H1 (cell line): ENCODE measurements around the gene ABHD8. TPM values are rescaled to one million over a fixed set of nuclear protein-coding genes. Genes with fewer than 3 reads are reported as not detected.

Experiments
- CTCF ChIA-PET: fragments of 300-600 bp; sonication (Branson Sonifier 250); formaldehyde crosslinking; loops from one replicate; lab custom pipeline; 2021; ENCODE audit not compliant: partially characterized antibody; lab: Charles Lee
- POLR2A ChIA-PET: fragments of 300-600 bp; sonication (Branson Sonifier 250); formaldehyde crosslinking; loops from one replicate; lab custom pipeline; 2021; ENCODE audit warnings: inconsistent platforms; ENCODE audit not compliant: partially characterized antibody; lab: Charles Lee
- DNase-seq, 2 experiments: peaks; one replicate each; pipeline versions ENCODE4 v3.0.0 to v3.0.0-alpha.2; 2010 to 2022; ENCODE audit warnings: low spot score in 2 of 2, low read depth in 1 of 2, mixed read lengths in 1 of 2
- FAIRE-seq: peaks from 2 replicates; lab custom pipeline; 2011; peaks lifted over from hg19 to GRCh38; lab: Jason Lieb, UNC
- H2AFZ ChIP-seq: 2 replicates; pipeline ENCODE4 v1.8.1; 2012; ENCODE audit warnings: low read length, inconsistent platforms
- H2AK5ac ChIP-seq: 2 replicates; pipeline ENCODE4 v1.6.1; 2013; ENCODE audit warnings: low read depth, low read length
- H2BK120ac ChIP-seq: replicated peaks from 2 replicates; pipeline ENCODE3; 2013; ENCODE audit warnings: low read depth, low read length, inconsistent platforms
- H2BK12ac ChIP-seq: 2 replicates; pipeline ENCODE4 v1.6.1; 2013; ENCODE audit warnings: low read depth, low read length
- H2BK15ac ChIP-seq: 2 replicates; pipeline ENCODE4 v1.6.1; 2013; ENCODE audit warnings: low read length
- H2BK20ac ChIP-seq: 2 replicates; pipeline ENCODE4 v1.6.1; 2013; ENCODE audit warnings: low read length
- H2BK5ac ChIP-seq: 2 replicates; pipeline ENCODE4 v1.6.1; 2013; ENCODE audit warnings: low read depth, low read length
- H3K14ac ChIP-seq: 2 replicates; pipeline ENCODE4 v1.6.1; 2013; ENCODE audit warnings: inconsistent platforms; ENCODE audit not compliant: insufficient read length
- H3K18ac ChIP-seq: 2 replicates; pipeline ENCODE4 v1.6.1; 2013; ENCODE audit warnings: low read length; ENCODE audit errors: extremely low read depth
- H3K23ac ChIP-seq: 2 replicates; pipeline ENCODE4 v1.6.1; 2013; ENCODE audit warnings: inconsistent platforms; ENCODE audit not compliant: insufficient read length
- H3K23me2 ChIP-seq: 2 replicates; pipeline ENCODE4 v1.6.1; 2013; ENCODE audit warnings: low read depth, low read length
- H3K27ac ChIP-seq: 2 replicates; pipeline ENCODE4 v1.6.1; 2011; ENCODE audit warnings: low read depth, low read length, inconsistent platforms
- H3K27me3 ChIP-seq, 4 experiments: replicated peaks in 1 of 4; 1 replicate in 1 of 4; 2 replicates in 3 of 4; pipeline versions ENCODE4 v1.6.1 to v1.8.1; 2011 to 2013; ENCODE audit warnings: low read length in 3 of 4, mild to moderate bottlenecking in 3 of 4, inconsistent platforms in 2 of 4, mixed read lengths in 2 of 4, moderate library complexity in 1 of 4; ENCODE audit not compliant: control insufficient read depth in 3 of 4, insufficient read depth in 3 of 4; ENCODE audit errors: extremely low read depth in 1 of 4
- H3K36me3 ChIP-seq, 4 experiments: 2 replicates each; pipeline versions ENCODE4 v1.6.1 to v1.8.1; 2011 to 2013; ENCODE audit warnings: mild to moderate bottlenecking in 4 of 4, low read length in 3 of 4, moderate library complexity in 2 of 4, control low read depth in 1 of 4, inconsistent platforms in 1 of 4; ENCODE audit not compliant: insufficient read depth in 4 of 4, control insufficient read depth in 2 of 4
- H3K4ac ChIP-seq: replicated peaks from 2 replicates; pipeline ENCODE3; 2013; ENCODE audit warnings: low read length, low read depth, mixed read lengths, inconsistent platforms; ENCODE audit not compliant: insufficient read length
- H3K4me1 ChIP-seq, 4 experiments: replicated peaks in 1 of 4; 1 replicate in 1 of 4; 2 replicates in 3 of 4; pipeline versions ENCODE4 v1.6.1 to v1.8.1; 2011 to 2013; ENCODE audit warnings: low read length in 3 of 4, inconsistent platforms in 2 of 4, mixed read lengths in 1 of 4; ENCODE audit not compliant: insufficient read depth in 4 of 4, control insufficient read depth in 3 of 4
- H3K4me2 ChIP-seq, 2 experiments: 2 replicates each; pipeline versions ENCODE4 v1.6.1 to v1.8.1; 2011 to 2013; ENCODE audit warnings: low read depth in 2 of 2, low read length in 2 of 2, control low read depth in 1 of 2, inconsistent platforms in 1 of 2, mild to moderate bottlenecking in 1 of 2; ENCODE audit not compliant: insufficient read depth in 1 of 2
- H3K4me3 ChIP-seq, 4 experiments: fragments of 200-600, 300-600 bp in 1 of 4; sonication (generic), shearing (Covaris generic), sonication (Bioruptor Twin) in 1 of 4; 2 replicates each; pipeline versions ENCODE4 v1.5.1 to v1.8.1; 2011 to 2016; ENCODE audit warnings: low read length in 4 of 4, low read depth in 3 of 4, control low read depth in 2 of 4, inconsistent platforms in 2 of 4, mild to moderate bottlenecking in 2 of 4, mixed read lengths in 1 of 4, moderate library complexity in 1 of 4; ENCODE audit not compliant: insufficient read depth in 2 of 4; ENCODE audit errors: extremely low read depth in 1 of 4
- H3K56ac ChIP-seq: replicated peaks from 2 replicates; pipeline ENCODE3; 2013; ENCODE audit warnings: low read depth, mild to moderate bottlenecking, mixed read lengths, low read length, inconsistent platforms; ENCODE audit not compliant: insufficient read length
- H3K79me1 ChIP-seq: 2 replicates; pipeline ENCODE4 v1.6.1; 2013; ENCODE audit warnings: low read depth, low read length, control low read depth
- H3K79me2 ChIP-seq, 2 experiments: 2 replicates each; pipeline versions ENCODE4 v1.6.1 to v1.8.1; 2012 to 2013; ENCODE audit warnings: low read length in 2 of 2, mild to moderate bottlenecking in 2 of 2, inconsistent platforms in 1 of 2; ENCODE audit not compliant: insufficient read depth in 2 of 2, control insufficient read depth in 1 of 2
- H3K9ac ChIP-seq, 4 experiments: replicated peaks in 1 of 4; 1 replicate in 1 of 4; 2 replicates in 3 of 4; pipeline versions ENCODE4 v1.6.1 to v1.8.1; 2011 to 2013; ENCODE audit warnings: low read depth in 3 of 4, low read length in 3 of 4, control low read depth in 2 of 4, mild to moderate bottlenecking in 2 of 4, moderate library complexity in 2 of 4, inconsistent platforms in 1 of 4; ENCODE audit errors: extremely low read depth in 1 of 4
- H3K9me3 ChIP-seq, 2 experiments: 2 replicates each; pipeline versions ENCODE4 v1.6.1 to v1.8.1; 2012 to 2013; ENCODE audit warnings: mild to moderate bottlenecking in 2 of 2, moderate library complexity in 2 of 2, control low read depth in 1 of 2, inconsistent platforms in 1 of 2, low read depth in 1 of 2, low read length in 1 of 2, mixed read lengths in 1 of 2; ENCODE audit not compliant: insufficient read depth in 2 of 2
- H4K20me1 ChIP-seq, 2 experiments: replicated peaks in 1 of 2; 2 replicates each; pipeline versions ENCODE3 to v1.8.1; 2011 to 2013; ENCODE audit warnings: inconsistent platforms in 2 of 2, low read length in 2 of 2, mild to moderate bottlenecking in 1 of 2; ENCODE audit not compliant: insufficient read depth in 2 of 2, control insufficient read depth in 1 of 2
- H4K5ac ChIP-seq: 2 replicates; pipeline ENCODE4 v1.6.1; 2013; ENCODE audit warnings: low read length, low read depth, mixed read lengths, inconsistent platforms; ENCODE audit not compliant: insufficient read length
- H4K8ac ChIP-seq: 2 replicates; pipeline ENCODE4 v1.8.0; 2013; ENCODE audit warnings: mild to moderate bottlenecking, moderate library complexity, low read length, inconsistent platforms; ENCODE audit not compliant: insufficient read depth; ENCODE audit errors: extremely low read depth
- H4K91ac ChIP-seq: replicated peaks from 2 replicates; pipeline ENCODE3; 2013; ENCODE audit warnings: low read length, mixed read lengths, inconsistent platforms; ENCODE audit not compliant: insufficient read length
- CEBPB ChIP-seq: IDR thresholded peaks from 2 replicates; pipeline ENCODE4 v1.6.1; 2012; ENCODE audit warnings: low read depth, low read length
- CTCF ChIP-seq, 3 experiments: IDR thresholded peaks; 1 replicate in 2 of 3; 2 replicates in 1 of 3; pipeline versions ENCODE4 v1.5.1 to v1.6.1; 2011; ENCODE audit warnings: low read length in 3 of 3, mild to moderate bottlenecking in 3 of 3, inconsistent platforms in 2 of 3, low read depth in 1 of 3, moderate library complexity in 1 of 3; ENCODE audit not compliant: insufficient read depth in 1 of 3; ENCODE audit errors: control extremely low read depth in 1 of 3
- EGR1 ChIP-seq: IDR thresholded peaks from 2 replicates; pipeline ENCODE4 v1.6.1; 2011; ENCODE audit warnings: low read depth, low read length, borderline replicate concordance
- HDAC6 ChIP-seq: IDR thresholded peaks from one replicate; pipeline ENCODE4 v1.7.1; 2012; ENCODE audit warnings: low read depth, mild to moderate bottlenecking, inconsistent platforms, low read length, moderate library complexity
- JUND ChIP-seq: IDR thresholded peaks from 2 replicates; pipeline ENCODE4 v1.6.1; 2011; ENCODE audit warnings: mild to moderate bottlenecking, improper control_type of control experiment, low read length
- KDM1A ChIP-seq: fragments of 200-600, 300-600 bp; sonication (generic); IDR thresholded peaks from 2 replicates; pipeline ENCODE4 v1.7.1; 2016; ENCODE audit warnings: mild to moderate bottlenecking, low read length, borderline replicate concordance
- NRF1 ChIP-seq: IDR thresholded peaks from 2 replicates; pipeline ENCODE4 v1.6.1; 2011; ENCODE audit warnings: mild to moderate bottlenecking, low read depth, low read length, improper control_type of control experiment
- SAP30 ChIP-seq: fragments of 300-600 bp; sonication (generic); IDR thresholded peaks from 2 replicates; pipeline ENCODE4 v1.7.1; 2012; ENCODE audit warnings: low read length, moderate library complexity, mild to moderate bottlenecking, inconsistent platforms; ENCODE audit not compliant: insufficient read depth, insufficient replicate concordance
- TAF7 ChIP-seq: optimal IDR thresholded peaks from 2 replicates; pipeline ENCODE3; 2011; ENCODE audit warnings: low read depth, mild to moderate bottlenecking, inconsistent platforms, low read length, moderate library complexity, borderline replicate concordance
- TEAD4 ChIP-seq: IDR thresholded peaks from 2 replicates; pipeline ENCODE4 v1.6.1; 2012; ENCODE audit warnings: low read depth, low read length, inconsistent platforms, mixed read lengths
- WGBS, 2 experiments: shearing (Covaris generic) in 1 of 2; methylation state at CpG; one replicate each; pipeline versions ENCODE4 v1.1.6 to v1.1.7; 2013 to 2015; ENCODE audit warnings: low lambda C conversion rate in 2 of 2, mixed read lengths in 2 of 2, inconsistent platforms in 1 of 2, low coverage in 1 of 2, missing lambda C conversion rate in 1 of 2; ENCODE audit not compliant: insufficient replicate concordance in 2 of 2, insufficient coverage in 1 of 2, insufficient read length in 1 of 2; ENCODE audit errors: extremely low coverage in 1 of 2, missing lambda C conversion rate in 1 of 2; 5-methylcytosine and 5-hydroxymethylcytosine counted together
- polyA plus RNA-seq, 7 experiments: library from polyadenylated mRNA; depleted of rRNA in 3 of 7; stranded (reverse) in 5 of 7; unstranded in 2 of 7; fragments of >200 nt in 5 of 7; fragments of 200-250 nt in 2 of 7; gene quantifications; 1 replicate in 5 of 7; 2 replicates in 1 of 7; 4 replicates in 1 of 7; pipeline versions ENCODE4 v1.2.1 to v1.2.3, GENCODE V29; 2011 to 2013; ENCODE audit warnings: missing spikeins in 2 of 7, mixed read lengths in 2 of 7
- total RNA-seq: library from RNA; stranded (reverse); fragmentation: NEBNext Ultra II Directional; extraction: Animal tissue kit (Norgen Biotek cat#: 25700); gene quantifications from 2 replicates; pipeline ENCODE4 v1.2.1, GENCODE V29; 2021

ABHD8 gene
- total and polyA plus RNA-seq, 2 of the 8 experiments (the other 6 are each of a cell fraction or from before 2014, with no cell fraction given) = 11.3 to 18.7 TPM

- no peak overlapping the region for H3K9ac ChIP-seq
- no peak for TF ChIP-seq NRF1
- no peak for TF ChIP-seq TAF7
- no peak for TF ChIP-seq JUND
- TF ChIP-seq EGR1 = no peak
- TF ChIP-seq TEAD4 = no peak
- no peak for TF ChIP-seq SAP30
- TF ChIP-seq KDM1A = no peak
- no peak for TF ChIP-seq CTCF (IDR thresholded peaks at IDR 0.05; ENCODE audit: control extremely low read depth in 1 of 3, insufficient read depth in 1 of 3, low read depth in 1 of 3, low read length in 3 of 3)
- TF ChIP-seq CEBPB = no peak
- TF ChIP-seq HDAC6 = no peak
- H3K36me3 ChIP-seq = peaks cover 5 to 18% (median 13%) of the 10 kb centered on the region in 4 experiments; a peak in 5 of 8 replicates
- no peak overlapping the region for H3K18ac ChIP-seq
- no peak overlapping the region for H2AFZ ChIP-seq
- H3K4me1 ChIP-seq = peaks cover 0 to 8% (median 2%) of the 10 kb centered on the region in 4 experiments; a peak in 5 of 7 replicates
- no peak overlapping the region for H3K27ac ChIP-seq
- no peak for DNase-seq
- 93% methylated on average over 13 of the region's 13 CpGs; no CpG with 5 or more reads in 1 of the 2 experiments for WGBS, 2 experiments
- no peaks in the 10 kb centered on the region; the same call in 1 of the 2 replicates for H3K79me1 ChIP-seq
- H3K14ac ChIP-seq = no peak overlapping the region
- no peak overlapping the region; a peak in 1 of 4 replicates for H3K4me2 ChIP-seq
- no peak overlapping the region for H2BK20ac ChIP-seq
- no peak overlapping the region for H3K23ac ChIP-seq
- ChIA-PET CTCF (no interaction called here), POLR2A (interaction anchor here (1.5 to 12.8 kb wide), 4 partner anchors 10 to 25 kb away, joined by 6 to 113 read pairs (median 12); partner anchors contain the start of gene ANKLE1)
- no peak overlapping the region for H2AK5ac ChIP-seq
- no peak overlapping the region for H2BK120ac ChIP-seq
- H2BK15ac ChIP-seq = no peak overlapping the region
- no peak overlapping the region for H3K56ac ChIP-seq
- H2BK5ac ChIP-seq = no peak overlapping the region
- H4K20me1 ChIP-seq = no peaks in the 10 kb centered on the region
- H3K9me3 ChIP-seq = no peaks in the 10 kb centered on the region
- H3K23me2 ChIP-seq = no peaks in the 10 kb centered on the region
- no peak overlapping the region for H2BK12ac ChIP-seq
- no peak overlapping the region for H3K4ac ChIP-seq
- no peak overlapping the region for H4K5ac ChIP-seq
- FAIRE-seq = no peak
- H3K4me3 ChIP-seq = no peak overlapping the region
- no peak overlapping the region for H4K91ac ChIP-seq
- peaks cover 3 to 12% of the 10 kb centered on the region in 2 experiments; a peak in 3 of 4 replicates for H3K79me2 ChIP-seq
- H3K27me3 ChIP-seq = no peaks in the 10 kb centered on the region
- no peak overlapping the region for H4K8ac ChIP-seq
Measured at GRCh38 chr19:17268754-17269153, 34.5 kb downstream of the ABHD8 start.
